Renal cortical epithelial cell (primary cell): ENCODE measurements around the gene P2RY13. TPM values are rescaled to one million over a fixed set of nuclear protein-coding genes. Genes with fewer than 3 reads are reported as not detected.
A peak's percentile ranks its signal among the peaks of the same experiment; 100 is the strongest.

Experiments used
- DNase-seq: peaks from one replicate; pipeline ENCODE4 v3.0.0-alpha.2; 2011; ENCODE audit warnings: low read depth
- total RNA-seq: library from RNA; depleted of rRNA; stranded (reverse); fragments of >200 nt; gene quantifications from 2 replicates; pipeline ENCODE4 v1.2.3, GENCODE V29; 2014

Gene P2RY13
- not detected in 2 replicates for total RNA-seq

DNA sequence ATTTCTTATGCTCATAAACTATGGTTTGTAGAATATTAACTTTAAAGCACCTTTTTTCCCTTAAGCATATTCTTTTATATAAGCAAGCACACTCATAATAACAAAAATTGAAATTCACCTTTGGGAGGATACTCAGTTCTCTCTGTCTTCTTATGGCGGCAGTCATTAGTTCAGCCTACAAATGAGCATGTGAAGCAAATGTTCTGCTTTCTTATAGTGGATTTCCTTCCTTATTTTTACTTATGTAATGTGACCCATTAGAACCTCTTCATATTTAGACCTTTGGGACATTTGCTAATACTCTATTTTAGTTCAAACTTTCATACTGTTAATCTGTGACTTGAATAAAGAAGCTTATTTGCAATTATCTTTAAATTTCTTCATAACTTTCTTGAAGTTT, at the start of gene P2RY13:
Gene P2RY13 (minus strand): TSS at position 187 of the 400 bp plus-strand sequence. CDS start 21 bp downstream, at position 166.
- no peak for DNase-seq

GRCh38 chr3:151377768-151378385, 48.5 kb upstream of the P2RY13 start:
- DNase-seq = no peak

DNA sequence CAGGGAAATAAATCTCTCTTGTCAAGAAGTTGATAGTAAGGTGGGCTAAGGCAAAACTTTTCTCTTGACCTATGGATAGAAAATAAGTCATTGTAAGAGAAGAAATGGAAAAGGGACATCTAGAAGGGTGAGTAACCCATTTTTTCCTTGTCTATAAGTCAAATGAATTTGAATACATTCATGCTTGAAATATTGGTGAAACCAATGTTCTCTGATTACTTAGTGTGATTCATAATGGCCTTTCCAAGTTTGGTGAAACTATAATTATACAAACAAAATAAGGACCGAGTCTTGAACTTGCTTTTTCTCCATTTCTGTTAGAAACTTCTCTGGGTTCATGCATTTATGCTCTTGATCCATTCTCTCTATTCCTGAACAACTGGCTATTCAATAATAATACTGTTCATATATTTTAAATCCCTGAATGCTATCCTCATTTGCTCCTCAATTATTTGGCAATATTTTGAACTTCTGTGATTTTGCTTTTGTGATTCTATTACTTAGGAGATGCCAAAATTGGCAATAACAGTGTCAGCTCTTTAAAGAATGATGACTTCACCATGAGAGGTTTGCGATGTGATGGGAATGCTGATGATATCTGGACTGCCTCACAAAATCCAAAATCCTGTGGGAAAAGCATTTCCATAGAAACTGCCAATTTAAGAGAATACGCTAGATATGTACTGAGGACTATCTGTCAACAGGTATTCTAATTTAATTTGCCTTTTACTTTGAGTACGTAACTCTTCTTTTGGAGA, 42.9 kb upstream of the P2RY13 start:
- no peak for DNase-seq

GRCh38 chr3:151371526-151371925, 42.2 kb upstream of the P2RY13 start:
- DNase-seq = no peak

DNA sequence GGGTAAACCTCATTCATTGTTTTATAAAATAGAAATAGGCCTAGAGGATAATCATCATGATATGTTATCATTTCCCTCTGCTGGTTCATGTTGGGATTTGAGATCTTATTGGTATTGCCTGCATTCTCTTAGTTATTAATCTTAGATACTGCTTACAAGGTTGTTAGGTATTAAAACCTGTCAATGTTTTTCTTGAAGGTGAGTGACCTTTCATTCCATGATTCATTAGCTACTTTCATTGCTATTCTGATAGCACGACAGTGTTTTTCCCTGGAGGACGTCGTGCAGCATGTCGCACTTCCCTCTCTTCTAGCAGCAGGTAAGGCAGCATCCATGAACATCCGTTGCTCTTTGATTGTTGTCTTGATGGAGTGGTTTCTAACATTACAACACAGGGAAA, 38.1 kb upstream of the P2RY13 start:
- DNase-seq = peak; percentile 82

DNA sequence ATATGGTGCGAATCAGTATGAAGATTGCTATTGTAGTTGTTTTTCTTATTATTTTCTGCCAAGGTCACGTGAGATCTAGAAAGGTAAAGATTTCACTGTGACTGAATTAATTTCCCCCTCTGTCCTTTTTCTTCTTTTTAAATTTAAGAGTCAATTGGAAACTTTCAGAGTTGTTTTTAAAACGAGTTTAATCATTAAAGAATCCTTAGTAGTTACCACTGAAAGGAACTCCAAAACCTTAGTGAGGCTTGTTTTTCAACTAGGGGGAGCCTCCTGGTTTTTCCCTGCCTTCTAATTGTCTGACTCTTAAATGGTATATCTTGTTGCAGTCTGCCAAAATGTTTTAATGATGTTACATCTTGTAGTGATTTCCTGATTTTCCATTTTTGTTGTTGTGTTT, 37.6 kb upstream of the P2RY13 start:
- peak; percentile 55 for DNase-seq

- no peak for DNase-seq
These were observed 33.4 kb upstream of the P2RY13 start for GRCh38 chr3:151362751-151363174.

GRCh38 chr3:151357463-151357850, 28.1 kb upstream of the P2RY13 start:
- no peak for DNase-seq

DNA sequence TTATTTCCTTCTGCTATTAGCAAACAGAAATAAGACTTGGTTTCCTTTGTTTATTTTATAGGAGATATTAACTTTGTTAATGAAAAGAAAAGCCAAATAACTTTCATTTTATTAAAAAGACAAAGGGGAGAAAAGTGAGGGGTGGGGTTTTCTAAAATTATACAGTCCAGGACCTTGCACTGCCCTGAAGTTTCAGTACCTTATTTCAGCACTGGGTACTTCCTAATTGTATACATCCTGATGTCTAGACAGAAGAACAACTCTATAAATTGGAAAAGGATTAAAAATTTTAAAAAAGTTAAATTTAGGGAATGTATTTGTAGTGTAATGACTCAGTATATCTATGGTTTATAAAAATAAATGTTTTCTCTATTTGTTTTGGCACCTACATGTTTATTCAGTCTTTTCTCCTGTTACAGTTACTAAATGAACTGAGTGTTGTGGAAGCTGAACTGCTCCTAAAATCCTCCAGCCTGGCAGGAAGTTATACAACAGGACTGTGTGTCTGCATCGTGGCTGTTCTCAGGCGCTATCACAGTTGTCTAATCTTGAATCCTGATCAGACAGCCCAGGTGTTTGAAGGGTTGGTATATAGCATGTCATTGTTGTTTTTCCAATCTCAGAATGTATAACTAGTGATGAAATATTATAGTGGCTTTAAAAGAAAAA, 27.6 kb upstream of the P2RY13 start:
- no peak for DNase-seq

- no peak for DNase-seq
These were observed 22.3 kb upstream of the P2RY13 start for GRCh38 chr3:151351648-151352047.

GRCh38 chr3:151351219-151351618, 21.9 kb upstream of the P2RY13 start:
- DNase-seq = no peak

GRCh38 chr3:151350656-151351055, 21.3 kb upstream of the P2RY13 start:
- no peak for DNase-seq

DNA sequence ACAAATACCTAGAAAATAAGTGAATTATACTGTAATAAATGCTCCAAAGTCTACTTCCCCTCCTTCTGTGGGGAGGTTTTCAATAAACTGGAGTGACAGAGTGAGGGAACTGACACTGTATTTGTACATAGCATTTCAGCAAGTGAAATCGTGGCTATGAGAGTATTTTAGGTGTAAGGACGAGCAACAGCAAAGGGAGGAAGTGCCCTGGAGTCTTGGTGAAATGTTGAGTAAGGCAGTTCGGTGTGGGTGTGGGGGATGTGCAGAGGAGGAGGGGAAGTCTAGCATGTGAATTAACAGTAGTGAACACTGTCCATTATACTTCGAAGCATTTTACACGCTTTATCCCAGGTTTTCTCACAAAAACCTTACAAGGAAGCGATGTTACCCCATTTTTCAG, 18.1 kb upstream of the P2RY13 start:
- DNase-seq = no peak

DNA sequence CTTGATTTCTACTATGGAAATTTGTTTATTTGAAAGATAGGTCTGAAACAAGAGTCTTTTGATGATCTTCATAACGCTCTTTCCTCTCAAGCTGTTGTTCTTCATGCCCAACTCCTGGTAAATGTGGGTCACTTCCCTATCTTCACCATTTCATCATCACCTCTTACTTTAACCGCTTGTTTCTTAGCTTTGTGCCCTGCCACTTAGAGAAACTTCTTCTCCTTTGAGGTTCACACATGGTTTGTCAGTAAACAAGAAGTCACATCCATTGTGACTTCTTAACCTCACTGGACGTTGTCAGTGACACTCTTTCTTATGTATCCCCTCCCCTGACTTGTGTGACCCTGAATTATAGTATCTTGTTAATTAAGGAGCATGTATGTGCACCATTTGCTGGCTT, 16.9 kb upstream of the P2RY13 start:
- DNase-seq = no peak

DNA sequence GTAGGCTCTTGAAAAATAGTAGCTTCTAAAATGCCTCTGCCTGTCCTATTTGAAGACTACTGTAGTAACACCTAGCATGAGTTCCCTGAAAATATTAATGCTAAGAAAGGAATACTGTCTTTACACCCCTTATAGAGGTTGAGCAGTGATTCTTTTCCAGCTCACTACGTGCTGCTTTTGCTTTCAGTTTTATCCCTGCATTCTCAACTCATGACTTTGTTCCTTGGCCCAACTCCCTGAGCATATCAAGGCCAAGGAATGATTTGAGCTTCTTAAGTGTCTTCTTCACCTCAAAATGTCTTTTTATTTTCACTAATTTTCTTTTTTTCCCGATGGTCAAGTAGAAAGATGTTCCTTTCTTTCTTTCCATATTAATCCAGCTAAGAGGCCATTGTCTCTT, 16.5 kb upstream of the P2RY13 start:
- DNase-seq = peak; percentile 50

- no peak for DNase-seq
These were observed 2.3 kb upstream of the P2RY13 start for GRCh38 chr3:151331696-151332095.

GRCh38 chr3:151330899-151331298, 1.6 kb upstream of the P2RY13 start:
- DNase-seq = no peak

GRCh38 chr3:151330379-151330778, 1.0 kb upstream of the P2RY13 start:
- DNase-seq = no peak

DNA sequence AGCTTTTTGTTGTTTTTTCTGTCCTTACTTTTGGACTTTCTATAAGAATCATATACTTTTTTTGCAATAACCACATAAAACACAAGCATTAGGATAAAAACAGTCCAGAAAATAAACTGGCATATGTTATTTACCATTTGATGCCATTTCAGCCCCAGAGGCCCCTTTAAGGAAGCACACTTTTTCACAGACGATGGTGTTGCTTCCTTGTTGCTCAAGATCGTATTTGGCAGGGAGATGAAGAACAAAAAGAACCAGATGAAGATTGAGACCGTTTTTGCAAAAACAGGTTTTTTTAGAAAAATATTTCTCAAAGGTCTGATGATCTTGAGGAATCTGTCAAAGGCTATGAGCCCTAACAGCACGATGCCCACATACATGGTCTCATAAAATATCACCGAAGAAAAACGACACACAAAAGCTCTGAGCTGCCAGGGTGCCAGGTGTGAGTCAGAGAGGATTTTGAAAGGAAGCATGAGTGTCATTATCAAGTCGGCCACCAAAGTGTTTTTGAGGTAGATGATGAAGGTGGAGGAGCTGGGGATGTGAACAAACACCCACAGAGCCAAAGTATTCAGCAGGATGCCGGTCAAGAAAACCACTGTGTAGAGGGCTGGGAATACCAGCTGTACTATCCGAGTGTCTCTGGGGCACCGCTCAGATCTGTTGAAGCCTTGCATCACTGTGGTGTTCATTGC, 902 bp downstream of the P2RY13 start:
- DNase-seq = no peak

DNA sequence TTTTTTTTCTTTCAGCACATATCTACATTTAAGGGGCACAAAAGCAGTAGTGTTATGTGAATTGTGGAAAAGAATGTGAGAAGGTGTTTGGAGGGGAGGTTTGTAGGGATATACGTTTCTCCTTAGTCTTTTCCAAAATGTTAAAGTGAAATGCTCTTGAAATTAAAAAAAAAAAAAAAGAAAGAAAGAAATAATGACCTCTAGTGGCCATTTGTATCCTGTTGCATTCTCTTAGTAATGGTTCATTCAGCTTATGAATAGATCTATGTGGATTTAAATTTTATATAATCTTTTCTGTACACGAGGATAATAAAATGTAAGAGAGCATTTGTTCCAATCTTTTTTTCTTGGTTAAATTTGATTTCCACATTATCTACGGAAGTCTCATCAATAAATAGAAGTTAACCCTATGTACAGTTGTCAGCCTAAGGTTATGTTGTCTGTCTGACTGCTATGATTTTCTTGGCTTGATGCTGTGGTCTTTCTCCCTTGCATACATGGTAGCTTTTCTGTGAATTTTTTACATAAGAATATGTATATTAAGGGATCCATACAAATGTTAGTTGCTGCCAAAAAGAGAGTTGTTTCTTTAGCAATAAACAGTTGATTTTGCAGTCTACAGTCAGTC, 1.7 kb downstream of the P2RY13 start:
- peak; percentile 47 for DNase-seq

DNA sequence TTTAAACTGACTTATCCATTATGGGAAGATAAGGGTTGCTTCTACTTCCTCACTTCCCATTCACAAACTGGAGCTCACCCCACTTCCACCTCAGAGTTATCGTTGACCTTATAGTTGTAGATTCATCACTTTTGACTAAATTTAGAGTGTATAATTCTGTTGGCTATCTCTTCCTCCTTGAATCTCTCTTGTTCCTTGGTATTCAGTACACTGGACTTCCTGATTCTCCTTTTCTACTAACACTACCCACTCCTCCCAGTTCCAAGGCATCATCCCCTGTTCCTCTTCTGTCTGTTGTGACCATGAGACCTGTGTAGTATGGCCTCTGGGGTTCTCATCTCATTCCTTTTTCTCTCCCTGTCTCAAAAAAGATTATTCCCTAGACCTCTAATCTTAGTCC, 6.8 kb downstream of the P2RY13 start:
- DNase-seq = no peak

DNA sequence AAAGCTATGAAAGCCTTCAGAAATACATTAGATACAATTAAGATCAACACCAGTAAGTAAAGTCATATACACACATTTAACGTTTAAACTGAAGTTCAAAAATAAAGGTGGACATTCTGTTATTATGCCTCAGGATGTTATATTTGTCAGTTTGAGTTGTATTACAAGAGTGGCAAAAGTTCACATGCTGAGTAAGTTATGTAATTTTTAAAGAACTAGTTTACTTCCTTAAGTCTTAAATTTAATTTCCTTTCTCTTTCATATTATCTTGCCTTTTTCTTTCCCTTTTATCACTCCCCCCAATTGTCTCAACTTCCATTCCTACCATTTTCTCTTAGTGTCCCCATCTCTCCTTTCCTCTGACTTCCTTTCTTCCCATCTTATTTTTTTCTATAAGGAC, 7.8 kb downstream of the P2RY13 start:
- DNase-seq = no peak
